PC-3 (cell line): ENCODE measurements around the gene ADARB2.

Experiments
- EZH2 ChIP-seq: fragments of 300-600 bp; sonication (generic); IDR thresholded peaks from one replicate; pipeline ENCODE4 v1.6.1; 2017; ENCODE audit warnings: antibody characterized with exemption, mild to moderate bottlenecking, low read length; ENCODE audit not compliant: unreplicated experiment
- TF ChIP-seq, protein P1 (sequence below): fragments of 300-600 bp; sonication (generic); conservative IDR thresholded peaks from 2 replicates; pipeline ENCODE4 v1.5.1; 2017; ENCODE audit warnings: antibody characterized with exemption, low read depth, mild to moderate bottlenecking, low read length

DNA sequence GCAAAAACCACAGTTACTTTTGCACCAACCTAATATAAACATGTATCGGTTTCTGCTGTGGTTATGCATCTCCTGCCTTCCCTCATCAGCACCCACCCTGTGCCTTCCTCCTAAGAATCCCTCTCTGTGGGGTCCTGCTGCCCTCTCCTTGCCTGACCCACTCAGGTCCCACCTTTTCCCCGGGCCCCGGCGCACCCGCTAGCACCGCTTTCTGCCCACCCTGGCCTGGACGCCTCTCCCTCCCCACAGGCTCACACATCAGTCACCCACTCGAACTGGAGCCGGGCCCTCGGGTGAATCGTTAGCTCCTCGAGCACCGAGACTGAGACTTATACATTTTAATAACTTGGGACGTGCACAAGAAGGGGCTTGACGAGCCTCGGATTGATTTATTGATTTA, 110.5 kb downstream of the ADARB2 start:
- TF ChIP-seq, protein P1, sequence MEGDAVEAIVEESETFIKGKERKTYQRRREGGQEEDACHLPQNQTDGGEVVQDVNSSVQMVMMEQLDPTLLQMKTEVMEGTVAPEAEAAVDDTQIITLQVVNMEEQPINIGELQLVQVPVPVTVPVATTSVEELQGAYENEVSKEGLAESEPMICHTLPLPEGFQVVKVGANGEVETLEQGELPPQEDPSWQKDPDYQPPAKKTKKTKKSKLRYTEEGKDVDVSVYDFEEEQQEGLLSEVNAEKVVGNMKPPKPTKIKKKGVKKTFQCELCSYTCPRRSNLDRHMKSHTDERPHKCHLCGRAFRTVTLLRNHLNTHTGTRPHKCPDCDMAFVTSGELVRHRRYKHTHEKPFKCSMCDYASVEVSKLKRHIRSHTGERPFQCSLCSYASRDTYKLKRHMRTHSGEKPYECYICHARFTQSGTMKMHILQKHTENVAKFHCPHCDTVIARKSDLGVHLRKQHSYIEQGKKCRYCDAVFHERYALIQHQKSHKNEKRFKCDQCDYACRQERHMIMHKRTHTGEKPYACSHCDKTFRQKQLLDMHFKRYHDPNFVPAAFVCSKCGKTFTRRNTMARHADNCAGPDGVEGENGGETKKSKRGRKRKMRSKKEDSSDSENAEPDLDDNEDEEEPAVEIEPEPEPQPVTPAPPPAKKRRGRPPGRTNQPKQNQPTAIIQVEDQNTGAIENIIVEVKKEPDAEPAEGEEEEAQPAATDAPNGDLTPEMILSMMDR, result no peak
- no peak for TF ChIP-seq EZH2
